Gastroesophageal sphincter (tissue), 4 donors: ENCODE results near the gene SHANK3. TPM values are rescaled to one million over a fixed set of nuclear protein-coding genes. Genes with fewer than 3 reads are reported as not detected.
A peak's percentile ranks its signal among the peaks of the same experiment; 100 is the strongest.

Source experiments
- ATAC-seq: fragments of 150-250 bp; one replicate; pipeline ENCODE4 v1.9.1; 2016; ENCODE audit warnings: mild to moderate bottlenecking, moderate library complexity
- H3K27ac ChIP-seq, 4 donors: fragments of 200-600 bp; sonication (generic) in 3 of 4; 1 replicate in 3 of 4; 2 replicates in 1 of 4; pipeline ENCODE4 v1.5.1; 2016 to 2019
- H3K27me3 ChIP-seq: fragments of 200-600 bp; sonication (generic); one replicate; pipeline ENCODE4 v1.5.1; 2019
- H3K36me3 ChIP-seq, 2 donors: fragments of 200-600 bp; sonication (generic); one replicate each; pipeline ENCODE4 v1.5.1; 2019; ENCODE audit warnings: control low read depth in 1 of 2
- H3K4me1 ChIP-seq, 3 donors: fragments of 200-600 bp; sonication (generic); 1 replicate in 2 of 3; 2 replicates in 1 of 3; pipeline ENCODE4 v1.5.1; 2016 to 2019; ENCODE audit warnings: control low read depth in 2 of 3
- H3K4me3 ChIP-seq, 2 donors: fragments of 200-600 bp; sonication (generic); one replicate each; pipeline ENCODE4 v1.5.1; 2019; ENCODE audit warnings: mild to moderate bottlenecking in 1 of 2, moderate library complexity in 1 of 2
- H3K9me3 ChIP-seq, 3 donors: fragments of 200-600 bp; sonication (generic); one replicate each; pipeline ENCODE4 v1.5.1; 2017 to 2019; ENCODE audit warnings: control low read depth in 2 of 3
- CTCF ChIP-seq, 4 experiments: fragments of 200-600 bp in 2 of 4; fragments of 450-650 bp in 2 of 4; sonication (generic) in 1 of 4; IDR thresholded peaks; one replicate each; pipeline ENCODE4 v1.5.1; 2017 to 2019; ENCODE audit warnings: antibody characterized with exemption in 4 of 4, mild to moderate bottlenecking in 2 of 4, moderate library complexity in 2 of 4
- EP300 ChIP-seq: sonication (generic); formaldehyde crosslinking; IDR thresholded peaks from one replicate; pipeline ENCODE4 v1.6.1; 2017; ENCODE audit warnings: antibody characterized with exemption, mild to moderate bottlenecking
- POLR2A ChIP-seq, 2 donors: fragments of 450-650 bp; IDR thresholded peaks; one replicate each; pipeline ENCODE4 v1.6.1; 2017; ENCODE audit warnings: antibody characterized with exemption in 2 of 2, mild to moderate bottlenecking in 2 of 2, moderate library complexity in 1 of 2
- POLR2AphosphoS5 ChIP-seq: sonication (generic); formaldehyde crosslinking; IDR thresholded peaks from one replicate; pipeline ENCODE4 v1.6.1; 2017; ENCODE audit warnings: antibody characterized with exemption
- WGBS, 2 donors: methylation state at CpG; one replicate each; pipeline ENCODE4 v1.1.5; 2018; ENCODE audit warnings: low coverage in 1 of 2; 5-methylcytosine and 5-hydroxymethylcytosine counted together
- total RNA-seq, 4 donors: library from RNA; depleted of rRNA; stranded (reverse); fragments of >200 nt; gene quantifications; one replicate each; pipeline ENCODE4 v1.1.0, GENCODE V29; 2016

SHANK3 gene
- total RNA-seq, 4 donors from 2014 or later, result 5.9 to 20.5 (median 13.0) TPM

- no peak for ATAC-seq
- no peaks in the 10 kb centered on the region for H3K9me3 ChIP-seq
- H3K27me3 ChIP-seq, result peaks cover 18% of the 10 kb centered on the region
- H3K36me3 ChIP-seq, result no peaks in the 10 kb centered on the region
- no peak for TF ChIP-seq POLR2A (IDR thresholded peaks at IDR 0.05)
- no peak for TF ChIP-seq POLR2AphosphoS5
- TF ChIP-seq CTCF (IDR thresholded peaks at IDR 0.05), result no peak
- TF ChIP-seq EP300, result no peak
- no peaks in the 10 kb centered on the region for H3K4me1 ChIP-seq
- WGBS, 2 donors, result 83 to 85% methylated on average over 5 to 8 of the region's 21 CpGs
- H3K4me3 ChIP-seq, result no peak overlapping the region
- H3K27ac ChIP-seq, result no peak overlapping the region
Observed at GRCh38 chr22:50683086-50683993, 10.7 kb downstream of the SHANK3 start.

GRCh38 chr22:50683994-50684371 lies 11.4 kb downstream of the SHANK3 start:
- ATAC-seq, result no peak
- no peaks in the 10 kb centered on the region for H3K4me1 ChIP-seq
- H3K4me3 ChIP-seq, result no peak overlapping the region
- peak overlapping the region in 1 of 4 donors; percentile 24 for H3K27ac ChIP-seq
- WGBS, 2 donors, result 77 to 85% methylated on average over 2 to 3 of the region's 6 CpGs
- H3K36me3 ChIP-seq, result no peaks in the 10 kb centered on the region
- no peaks in the 10 kb centered on the region for H3K9me3 ChIP-seq
- H3K27me3 ChIP-seq, result peaks cover 22% of the 10 kb centered on the region
- no peak for TF ChIP-seq EP300
- no peak for TF ChIP-seq CTCF (IDR thresholded peaks at IDR 0.05)
- TF ChIP-seq POLR2A (IDR thresholded peaks at IDR 0.05), result no peak
- TF ChIP-seq POLR2AphosphoS5, result no peak

GRCh38 chr22:50684501-50684900 lies 11.9 kb downstream of the SHANK3 start:
- no peak overlapping the region for H3K27ac ChIP-seq
- WGBS, 2 donors, result 79 to 86% methylated on average over 1 to 2 of the region's 8 CpGs
- no peaks in the 10 kb centered on the region for H3K9me3 ChIP-seq
- peaks cover 22% of the 10 kb centered on the region for H3K27me3 ChIP-seq
- TF ChIP-seq EP300, result no peak
- no peak for TF ChIP-seq POLR2AphosphoS5
- TF ChIP-seq POLR2A (IDR thresholded peaks at IDR 0.05), result no peak
- no peak for TF ChIP-seq CTCF (IDR thresholded peaks at IDR 0.05)
- H3K4me1 ChIP-seq, result no peaks in the 10 kb centered on the region
- no peak overlapping the region for H3K4me3 ChIP-seq
- no peaks in the 10 kb centered on the region for H3K36me3 ChIP-seq
- no peak for ATAC-seq

DNA sequence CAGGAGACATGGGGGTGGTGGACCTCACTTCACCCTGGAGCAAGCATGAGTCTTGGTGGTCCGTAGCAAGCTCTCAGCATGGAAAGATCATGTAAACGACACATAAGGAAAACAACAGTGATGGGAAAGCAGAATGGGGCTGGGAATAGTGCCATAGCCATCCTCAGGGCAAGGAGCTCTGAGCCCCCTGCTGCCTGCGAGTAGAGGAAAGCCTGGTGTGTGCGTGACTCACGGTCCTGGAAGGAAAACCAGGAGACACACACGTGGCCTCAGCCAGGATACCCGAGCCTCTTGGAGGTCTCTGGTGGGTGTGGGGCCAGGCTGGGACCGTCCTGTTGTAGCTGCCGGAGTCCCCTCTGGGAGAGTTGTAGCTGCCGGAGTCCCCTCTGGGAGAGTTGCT lies 12.4 kb downstream of the SHANK3 start:
- Histone ChIP-seq H3K4me3 (no peak overlapping the region), H3K27me3 (peaks cover 22% of the 10 kb centered on the region), H3K27ac (no peak overlapping the region), H3K36me3 (no peaks in the 10 kb centered on the region), H3K4me1 (no peaks in the 10 kb centered on the region), H3K9me3 (no peaks in the 10 kb centered on the region)
- TF ChIP-seq EP300 (no peak), POLR2A (IDR thresholded peaks at IDR 0.05) (no peak), CTCF (IDR thresholded peaks at IDR 0.05) (no peak), POLR2AphosphoS5 (no peak)
- 10 to 25% methylated on average over 2 to 6 of the region's 10 CpGs for WGBS, 2 donors
- ATAC-seq, result no peak

- ATAC-seq, result no peak
- peaks cover 0 to 1% (median 0%) of the 10 kb centered on the region in 3 donors for H3K9me3 ChIP-seq
- no peak for TF ChIP-seq POLR2AphosphoS5
- no peak for TF ChIP-seq EP300
- H3K36me3 ChIP-seq, result no peaks in the 10 kb centered on the region
- 50 to 66% methylated on average over 1 to 4 of the region's 9 CpGs for WGBS, 2 donors
- H3K27me3 ChIP-seq, result peaks cover 22% of the 10 kb centered on the region
- H3K27ac ChIP-seq, result no peak overlapping the region
- no peaks in the 10 kb centered on the region for H3K4me1 ChIP-seq
- no peak overlapping the region for H3K4me3 ChIP-seq
Observed at GRCh38 chr22:50686794-50687193, 14.2 kb downstream of the SHANK3 start.
